HepG2 (cell line): ENCODE data around the gene ZFX. TPM values are rescaled to one million over a fixed set of nuclear protein-coding genes. Genes with fewer than 3 reads are reported as not detected.
A peak's percentile ranks its signal among the peaks of the same experiment; 100 is the strongest.

ENCODE experiments used
- ASH2L ChIP-seq: fragments of 300-600, 200-600 bp; sonication (generic); IDR thresholded peaks from 2 replicates; pipeline ENCODE4 v1.7.0; 2017; ENCODE audit warnings: low read depth, mild to moderate bottlenecking, moderate library complexity, mixed read lengths, low read length; ENCODE audit not compliant: insufficient read length
- CENPX ChIP-seq: sonication (generic); formaldehyde crosslinking; IDR thresholded peaks from 2 replicates; pipeline ENCODE4 v1.9.0; 2021; ENCODE audit warnings: mild to moderate bottlenecking, missing genetic modification reagents, moderate library complexity
- FOXA1 ChIP-seq, 2 experiments: fragments of 450-650 bp in 1 of 2; sonication (generic) in 1 of 2; formaldehyde crosslinking in 1 of 2; IDR thresholded peaks; 2 replicates each; pipeline versions ENCODE4 v1.4.0 to v1.6.1; 2016 to 2020; ENCODE audit warnings: missing genetic modification reagents in 1 of 2
- HNRNPUL1 ChIP-seq: fragments of 200-400 bp; formaldehyde crosslinking; IDR thresholded peaks from 2 replicates; pipeline ENCODE4 v1.6.1; 2017; ENCODE audit warnings: low read depth, mild to moderate bottlenecking, low read length, moderate library complexity
- KLF13 ChIP-seq: sonication (generic); formaldehyde crosslinking; IDR thresholded peaks from 2 replicates; pipeline ENCODE4 v1.4.0; 2020; ENCODE audit warnings: mild to moderate bottlenecking, missing genetic modification reagents
- MBNL3 ChIP-seq: fragments of 250-450 bp; sonication (Bioruptor Pico); conservative IDR thresholded peaks from 2 replicates; pipeline ENCODE4 v1.8.0; 2022; ENCODE audit warnings: mild to moderate bottlenecking, inconsistent platforms
- MZF1 ChIP-seq: sonication (generic); formaldehyde crosslinking; IDR thresholded peaks from 2 replicates; pipeline ENCODE4 v1.8.1; 2023; ENCODE audit warnings: mild to moderate bottlenecking, missing genetic modification reagents, borderline replicate concordance
- NCOA2 ChIP-seq: sonication (generic); formaldehyde crosslinking; IDR thresholded peaks from 2 replicates; pipeline ENCODE4 v1.8.0; 2022; ENCODE audit warnings: inconsistent platforms
- PRPF4 ChIP-seq: fragments of 200-400 bp; formaldehyde crosslinking; IDR thresholded peaks from 2 replicates; pipeline ENCODE4 v1.6.1; 2016; ENCODE audit warnings: low read length, low read depth; ENCODE audit not compliant: poor library complexity, severe bottlenecking
- SKI ChIP-seq: fragments of 450-650 bp; IDR thresholded peaks from one replicate; pipeline ENCODE4 v1.6.1; 2018; ENCODE audit warnings: mild to moderate bottlenecking; ENCODE audit not compliant: partially characterized antibody
- SP1 ChIP-seq, 2 experiments: fragments of 450-650 bp in 1 of 2; sonication (generic) in 1 of 2; formaldehyde crosslinking in 1 of 2; IDR thresholded peaks; 2 replicates each; pipeline versions ENCODE4 v1.4.0 to v1.6.1; 2016 to 2020; ENCODE audit warnings: missing genetic modification reagents in 1 of 2
- ZFP37 ChIP-seq: sonication (generic); formaldehyde crosslinking; IDR thresholded peaks from 2 replicates; pipeline ENCODE4 v1.4.0; 2020; ENCODE audit warnings: missing genetic modification reagents, borderline replicate concordance
- ZNF432 ChIP-seq: sonication (generic); formaldehyde crosslinking; IDR thresholded peaks from 2 replicates; pipeline ENCODE4 v1.5.0; 2020; ENCODE audit warnings: missing genetic modification reagents, mild to moderate bottlenecking, borderline replicate concordance
- ZNF484 ChIP-seq: sonication (generic); formaldehyde crosslinking; IDR thresholded peaks from 2 replicates; pipeline ENCODE4 v1.5.1; 2020; ENCODE audit warnings: mild to moderate bottlenecking, low read depth, missing genetic modification reagents, borderline replicate concordance
- ZNF550 ChIP-seq: sonication (generic); formaldehyde crosslinking; IDR thresholded peaks from 2 replicates; pipeline ENCODE4 v1.4.0; 2020; ENCODE audit warnings: mild to moderate bottlenecking, missing genetic modification reagents, borderline replicate concordance
- ZNF570 ChIP-seq: sonication (generic); formaldehyde crosslinking; IDR thresholded peaks from 2 replicates; pipeline ENCODE4 v1.4.0; 2020; ENCODE audit warnings: mild to moderate bottlenecking, missing genetic modification reagents, borderline replicate concordance
- polyA plus RNA-seq, 8 experiments: library from polyadenylated mRNA; depleted of rRNA in 3 of 8; stranded (reverse) in 7 of 8; unstranded in 1 of 8; fragments of >200 nt; fragmentation: Illumina TruSeq in 4 of 8; extraction: Trizol in 4 of 8; gene quantifications; 2 replicates each; pipeline versions ENCODE4 v1.2.1 to v1.2.3, GENCODE V29; 2011 to 2016; ENCODE audit warnings: low read depth in 4 of 8, missing spikeins in 1 of 8, mixed read lengths in 1 of 8; ENCODE audit not compliant: insufficient read depth in 1 of 8
- total RNA-seq, 5 experiments: library from RNA; depleted of rRNA; stranded (reverse); fragments of >200 nt; fragmentation: Illumina TruSeq; extraction: Trizol; gene quantifications; 2 replicates each; pipeline ENCODE4 v1.2.3, GENCODE V29; 2016; ENCODE audit warnings: low read depth in 1 of 5
- TF ChIP-seq, protein P1 (sequence below): sonication (generic); formaldehyde crosslinking; IDR thresholded peaks from 2 replicates; pipeline ENCODE4 v1.5.0; 2020; ENCODE audit warnings: missing genetic modification reagents, mild to moderate bottlenecking, borderline replicate concordance
- TF ChIP-seq, protein P2 (sequence below): sonication (generic); formaldehyde crosslinking; IDR thresholded peaks from 2 replicates; pipeline ENCODE4 v1.5.1; 2020; ENCODE audit warnings: missing genetic modification reagents, mild to moderate bottlenecking, borderline replicate concordance
- TF ChIP-seq, protein P3 (sequence below): sonication (generic); formaldehyde crosslinking; IDR thresholded peaks from 2 replicates; pipeline ENCODE4 v1.4.0; 2020; ENCODE audit warnings: missing genetic modification reagents
- TF ChIP-seq, protein P4 (sequence below): IDR thresholded peaks from 2 replicates; pipeline ENCODE4 v1.6.1; 2018; ENCODE audit warnings: missing genetic modification reagents
- TF ChIP-seq, protein P5 (sequence below): sonication (generic); formaldehyde crosslinking; IDR thresholded peaks from 2 replicates; pipeline ENCODE4 v1.4.0; 2020; ENCODE audit warnings: mild to moderate bottlenecking, missing genetic modification reagents

Gene ZFX
- total and polyA plus RNA-seq, 2 of the 13 experiments (the other 11 are each of a cell fraction or from before 2014, with no cell fraction given), result 13.8 to 37.3 TPM

DNA sequence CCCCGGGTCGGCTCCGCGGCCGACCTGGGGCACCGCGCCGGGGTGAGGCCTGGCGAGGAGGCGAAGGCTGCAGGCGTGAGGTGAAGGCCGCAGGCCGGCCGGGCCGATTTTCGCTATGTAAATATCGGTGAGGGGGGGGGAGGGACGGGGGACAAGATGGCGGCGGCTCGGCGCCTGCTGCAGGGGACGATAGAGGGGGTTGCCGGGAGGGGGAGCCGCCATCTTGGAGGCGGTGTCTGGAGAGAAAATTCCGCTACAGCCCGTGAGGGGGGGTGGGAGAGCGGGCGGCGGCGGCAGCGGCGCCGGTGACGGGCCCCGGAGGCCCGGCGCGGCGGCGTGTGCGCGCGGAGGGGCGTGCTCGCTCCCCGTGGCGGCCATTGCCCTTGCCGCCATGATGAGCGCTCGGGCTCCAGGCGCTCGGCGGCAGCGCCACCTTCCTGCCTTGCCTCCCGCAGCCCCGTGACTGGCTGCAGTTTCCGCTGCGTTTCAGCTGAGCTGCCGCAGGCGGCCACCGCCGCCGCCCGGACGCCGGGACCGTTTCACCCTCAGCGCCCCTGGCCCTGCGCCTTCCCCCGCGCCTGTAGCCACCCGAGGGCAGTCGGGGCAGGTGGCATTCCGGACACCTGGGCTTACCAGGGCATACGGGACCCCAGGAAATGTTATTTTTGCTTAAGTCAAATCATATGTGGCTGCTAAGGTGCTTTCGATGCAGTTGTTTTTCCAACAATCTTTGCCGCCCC is 692 bp downstream of the ZFX start (continued):
- TF ChIP-seq CENPX, result no peak
- TF ChIP-seq HNRNPUL1, result no peak
- no peak for TF ChIP-seq ZNF432 (CRISPR knock-in tag)
- TF ChIP-seq SP1 (IDR thresholded peaks at IDR 0.05), result no peak
- TF ChIP-seq SP1 (CRISPR knock-in tag; IDR thresholded peaks at IDR 0.05), result no peak
- TF ChIP-seq ASH2L, result peak; percentile 61
- no peak for TF ChIP-seq KLF13
- no peak for TF ChIP-seq MBNL3 (CRISPR knock-in tag)
- TF ChIP-seq NCOA2 (CRISPR knock-in tag), result peak; percentile 18; the same call in 1 of the 2 replicates
- TF ChIP-seq ZNF570, result no peak
- TF ChIP-seq ZNF550 (CRISPR knock-in tag), result no peak
- TF ChIP-seq PRPF4, result no peak
- TF ChIP-seq, protein P1, sequence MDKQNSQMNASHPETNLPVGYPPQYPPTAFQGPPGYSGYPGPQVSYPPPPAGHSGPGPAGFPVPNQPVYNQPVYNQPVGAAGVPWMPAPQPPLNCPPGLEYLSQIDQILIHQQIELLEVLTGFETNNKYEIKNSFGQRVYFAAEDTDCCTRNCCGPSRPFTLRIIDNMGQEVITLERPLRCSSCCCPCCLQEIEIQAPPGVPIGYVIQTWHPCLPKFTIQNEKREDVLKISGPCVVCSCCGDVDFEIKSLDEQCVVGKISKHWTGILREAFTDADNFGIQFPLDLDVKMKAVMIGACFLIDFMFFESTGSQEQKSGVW, result no peak
- TF ChIP-seq ZNF484 (CRISPR knock-in tag), result no peak
- TF ChIP-seq FOXA1 (IDR thresholded peaks at IDR 0.05), result no peak
- TF ChIP-seq FOXA1 (CRISPR knock-in tag; IDR thresholded peaks at IDR 0.05), result 0 out of 2 replicates have a peak, but pooled peaks have one; percentile 23
- TF ChIP-seq, protein P2, sequence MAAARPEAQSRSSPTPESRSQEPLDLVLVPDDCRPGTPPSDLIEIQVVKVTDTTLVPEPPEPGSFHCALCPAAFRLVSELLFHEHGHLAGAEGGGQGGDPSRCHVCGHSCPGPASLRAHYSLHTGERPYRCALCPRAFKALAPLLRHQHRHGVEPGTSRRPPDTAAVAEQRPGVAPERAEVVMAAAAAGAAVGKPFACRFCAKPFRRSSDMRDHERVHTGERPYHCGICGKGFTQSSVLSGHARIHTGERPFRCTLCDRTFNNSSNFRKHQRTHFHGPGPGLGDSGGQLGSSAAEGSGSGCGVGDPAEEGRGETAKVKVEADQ (CRISPR knock-in tag), result no peak
- TF ChIP-seq, protein P3, sequence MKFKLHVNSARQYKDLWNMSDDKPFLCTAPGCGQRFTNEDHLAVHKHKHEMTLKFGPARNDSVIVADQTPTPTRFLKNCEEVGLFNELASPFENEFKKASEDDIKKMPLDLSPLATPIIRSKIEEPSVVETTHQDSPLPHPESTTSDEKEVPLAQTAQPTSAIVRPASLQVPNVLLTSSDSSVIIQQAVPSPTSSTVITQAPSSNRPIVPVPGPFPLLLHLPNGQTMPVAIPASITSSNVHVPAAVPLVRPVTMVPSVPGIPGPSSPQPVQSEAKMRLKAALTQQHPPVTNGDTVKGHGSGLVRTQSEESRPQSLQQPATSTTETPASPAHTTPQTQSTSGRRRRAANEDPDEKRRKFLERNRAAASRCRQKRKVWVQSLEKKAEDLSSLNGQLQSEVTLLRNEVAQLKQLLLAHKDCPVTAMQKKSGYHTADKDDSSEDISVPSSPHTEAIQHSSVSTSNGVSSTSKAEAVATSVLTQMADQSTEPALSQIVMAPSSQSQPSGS (CRISPR knock-in tag), result peak; percentile 34; the same call in 1 of the 2 replicates
- TF ChIP-seq, protein P4, sequence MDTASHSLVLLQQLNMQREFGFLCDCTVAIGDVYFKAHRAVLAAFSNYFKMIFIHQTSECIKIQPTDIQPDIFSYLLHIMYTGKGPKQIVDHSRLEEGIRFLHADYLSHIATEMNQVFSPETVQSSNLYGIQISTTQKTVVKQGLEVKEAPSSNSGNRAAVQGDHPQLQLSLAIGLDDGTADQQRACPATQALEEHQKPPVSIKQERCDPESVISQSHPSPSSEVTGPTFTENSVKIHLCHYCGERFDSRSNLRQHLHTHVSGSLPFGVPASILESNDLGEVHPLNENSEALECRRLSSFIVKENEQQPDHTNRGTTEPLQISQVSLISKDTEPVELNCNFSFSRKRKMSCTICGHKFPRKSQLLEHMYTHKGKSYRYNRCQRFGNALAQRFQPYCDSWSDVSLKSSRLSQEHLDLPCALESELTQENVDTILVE (CRISPR knock-in tag), result peak; percentile 99
- TF ChIP-seq ZFP37 (CRISPR knock-in tag), result no peak
- peak; percentile 41 for TF ChIP-seq SKI
- TF ChIP-seq MZF1 (CRISPR knock-in tag), result no peak
- TF ChIP-seq, protein P5, sequence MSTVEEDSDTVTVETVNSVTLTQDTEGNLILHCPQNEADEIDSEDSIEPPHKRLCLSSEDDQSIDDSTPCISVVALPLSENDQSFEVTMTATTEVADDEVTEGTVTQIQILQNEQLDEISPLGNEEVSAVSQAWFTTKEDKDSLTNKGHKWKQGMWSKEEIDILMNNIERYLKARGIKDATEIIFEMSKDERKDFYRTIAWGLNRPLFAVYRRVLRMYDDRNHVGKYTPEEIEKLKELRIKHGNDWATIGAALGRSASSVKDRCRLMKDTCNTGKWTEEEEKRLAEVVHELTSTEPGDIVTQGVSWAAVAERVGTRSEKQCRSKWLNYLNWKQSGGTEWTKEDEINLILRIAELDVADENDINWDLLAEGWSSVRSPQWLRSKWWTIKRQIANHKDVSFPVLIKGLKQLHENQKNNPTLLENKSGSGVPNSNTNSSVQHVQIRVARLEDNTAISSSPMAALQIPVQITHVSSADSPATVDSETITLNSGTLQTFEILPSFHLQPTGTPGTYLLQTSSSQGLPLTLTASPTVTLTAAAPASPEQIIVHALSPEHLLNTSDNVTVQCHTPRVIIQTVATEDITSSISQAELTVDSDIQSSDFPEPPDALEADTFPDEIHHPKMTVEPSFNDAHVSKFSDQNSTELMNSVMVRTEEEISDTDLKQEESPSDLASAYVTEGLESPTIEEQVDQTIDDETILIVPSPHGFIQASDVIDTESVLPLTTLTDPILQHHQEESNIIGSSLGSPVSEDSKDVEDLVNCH, result no peak
